Mesothelial cell of epicardium (in vitro differentiated cells): ENCODE data around the gene LEMD2. TPM values are rescaled to one million over a fixed set of nuclear protein-coding genes. Genes with fewer than 3 reads are reported as not detected.

Source experiments
- DNase-seq, 2 experiments: peaks; one replicate each; pipeline ENCODE4 v3.0.0; 2021; ENCODE audit warnings: low spot score in 2 of 2; ENCODE audit not compliant: unreplicated experiment in 2 of 2
- H3K27ac Mint-ChIP-seq: 2 replicates; pipeline ENCODE4 v1.8.0; 2021; ENCODE audit warnings: mixed read lengths
- H3K27me3 Mint-ChIP-seq: 2 replicates; pipeline ENCODE4 v1.8.0; 2021; ENCODE audit warnings: low read depth, mixed read lengths
- H3K36me3 Mint-ChIP-seq: 2 replicates; pipeline ENCODE4 v1.8.0; 2021; ENCODE audit warnings: mixed read lengths
- H3K4me1 Mint-ChIP-seq: 2 replicates; pipeline ENCODE4 v1.8.0; 2021; ENCODE audit warnings: mixed read lengths
- H3K4me3 Mint-ChIP-seq: 2 replicates; pipeline ENCODE4 v1.8.0; 2021; ENCODE audit warnings: mild to moderate bottlenecking, moderate library complexity, mixed read lengths
- H3K9me3 Mint-ChIP-seq: 2 replicates; pipeline ENCODE4 v1.8.0; 2021; ENCODE audit warnings: mixed read lengths
- total RNA-seq: library from RNA; stranded (reverse); gene quantifications from 3 replicates; pipeline ENCODE4 v1.2.1, GENCODE V29; 2021
- TF ChIP-seq, protein P1 (sequence below): fragments of 200-600 bp; sonication (generic); IDR thresholded peaks from one replicate; pipeline ENCODE4 v1.5.0; 2021; ENCODE audit warnings: antibody characterized with exemption; ENCODE audit not compliant: unreplicated experiment

LEMD2 gene
- total RNA-seq, 1 donor from 2014 or later: 85.3 TPM

DNA sequence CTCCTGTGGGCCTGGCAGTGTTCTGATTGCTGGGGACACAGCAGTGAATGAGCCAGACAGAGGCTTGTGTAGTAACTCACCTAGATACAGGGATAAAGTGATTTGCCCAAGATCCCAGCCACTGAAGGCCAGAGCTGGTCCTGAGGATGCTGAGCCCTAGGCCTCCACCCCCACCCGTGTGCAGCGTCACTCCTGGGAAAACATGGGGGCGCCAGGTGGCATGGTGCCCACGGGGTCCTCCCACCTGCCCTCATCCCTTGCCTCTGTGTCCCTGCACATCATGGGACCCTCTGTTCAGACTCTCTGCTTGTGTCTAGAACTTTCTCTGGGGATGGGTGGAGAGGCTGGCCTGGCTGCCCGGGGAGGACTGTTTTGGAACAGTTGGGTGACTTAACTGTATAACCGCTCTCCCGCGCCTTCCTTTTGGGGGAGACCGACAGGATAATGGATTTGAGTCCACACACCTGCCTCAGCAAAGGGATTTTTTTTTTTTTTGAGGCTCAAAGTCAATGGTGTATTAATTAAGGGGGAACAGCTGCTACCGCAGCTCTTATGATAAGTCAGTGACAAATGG, 19.6 kb downstream of the LEMD2 start:
- Mint-ChIP-seq H3K36me3 (peaks cover 7% of the 10 kb centered on the region), H3K4me1 (peaks cover 36% of the 10 kb centered on the region), H3K9me3 (no peaks in the 10 kb centered on the region), H3K27ac (no peak overlapping the region), H3K27me3 (peaks cover 5% of the 10 kb centered on the region), H3K4me3 (no peak overlapping the region)
- no peak for DNase-seq
- TF ChIP-seq, protein P1, sequence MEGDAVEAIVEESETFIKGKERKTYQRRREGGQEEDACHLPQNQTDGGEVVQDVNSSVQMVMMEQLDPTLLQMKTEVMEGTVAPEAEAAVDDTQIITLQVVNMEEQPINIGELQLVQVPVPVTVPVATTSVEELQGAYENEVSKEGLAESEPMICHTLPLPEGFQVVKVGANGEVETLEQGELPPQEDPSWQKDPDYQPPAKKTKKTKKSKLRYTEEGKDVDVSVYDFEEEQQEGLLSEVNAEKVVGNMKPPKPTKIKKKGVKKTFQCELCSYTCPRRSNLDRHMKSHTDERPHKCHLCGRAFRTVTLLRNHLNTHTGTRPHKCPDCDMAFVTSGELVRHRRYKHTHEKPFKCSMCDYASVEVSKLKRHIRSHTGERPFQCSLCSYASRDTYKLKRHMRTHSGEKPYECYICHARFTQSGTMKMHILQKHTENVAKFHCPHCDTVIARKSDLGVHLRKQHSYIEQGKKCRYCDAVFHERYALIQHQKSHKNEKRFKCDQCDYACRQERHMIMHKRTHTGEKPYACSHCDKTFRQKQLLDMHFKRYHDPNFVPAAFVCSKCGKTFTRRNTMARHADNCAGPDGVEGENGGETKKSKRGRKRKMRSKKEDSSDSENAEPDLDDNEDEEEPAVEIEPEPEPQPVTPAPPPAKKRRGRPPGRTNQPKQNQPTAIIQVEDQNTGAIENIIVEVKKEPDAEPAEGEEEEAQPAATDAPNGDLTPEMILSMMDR: no peak

GRCh38 chr6:33768644-33769120, 20.2 kb downstream of the LEMD2 start:
- TF ChIP-seq, protein P1: peak; percentile 82
- Mint-ChIP-seq H3K9me3 (no peaks in the 10 kb centered on the region), H3K27me3 (peaks cover 5% of the 10 kb centered on the region), H3K36me3 (peaks cover 7% of the 10 kb centered on the region), H3K27ac (no peak overlapping the region), H3K4me1 (peaks cover 36% of the 10 kb centered on the region), H3K4me3 (no peak overlapping the region)
- peak; percentile 51 to 88 for DNase-seq

DNA sequence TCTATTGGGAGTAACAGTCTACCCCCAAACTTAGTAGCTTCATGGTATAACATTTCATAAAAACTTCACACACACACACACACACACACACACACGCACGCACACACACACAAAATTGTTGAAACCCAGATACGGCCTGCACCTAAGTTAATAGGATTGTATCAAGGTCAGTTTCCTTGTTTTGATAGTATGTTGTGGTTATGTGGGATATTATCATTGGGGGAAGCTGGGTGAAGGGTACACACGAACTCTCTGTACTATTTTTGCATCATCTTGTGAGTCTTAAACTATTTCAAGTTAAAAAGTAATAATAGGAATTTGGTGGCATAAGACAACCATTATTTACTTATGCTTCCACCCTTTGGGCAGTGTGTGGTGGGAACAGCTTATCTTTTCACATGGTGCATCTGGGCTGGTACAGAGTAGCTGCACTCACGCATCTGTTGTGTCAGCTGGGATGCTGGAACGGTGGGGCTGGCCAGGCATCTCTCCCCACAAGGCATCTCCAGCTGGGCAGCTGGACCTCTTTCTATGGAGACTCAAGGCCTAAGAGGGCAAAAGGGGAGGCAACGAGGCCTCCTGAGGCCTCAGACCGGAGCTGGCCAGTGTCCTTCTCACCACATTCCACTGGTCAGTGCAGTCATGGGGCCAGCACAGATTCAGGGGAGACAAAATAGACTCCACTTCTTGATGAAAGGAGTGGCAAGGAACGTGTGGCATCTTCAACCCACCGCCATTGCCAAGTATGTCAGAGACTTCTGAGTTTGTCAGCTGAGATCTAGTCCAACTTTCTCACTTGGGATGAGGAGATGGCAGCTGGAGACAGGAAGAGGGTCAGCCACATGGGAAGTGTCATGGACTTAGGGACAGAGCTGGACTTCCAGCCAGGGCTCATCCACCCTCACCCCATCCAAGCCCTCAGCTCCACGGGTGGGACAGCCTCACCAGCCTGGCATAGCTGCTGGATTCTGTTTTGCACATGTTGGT, 21.7 kb downstream of the LEMD2 start:
- no peak for DNase-seq
- Mint-ChIP-seq H3K4me3 (no peak overlapping the region), H3K36me3 (no peaks in the 10 kb centered on the region), H3K9me3 (no peaks in the 10 kb centered on the region), H3K27ac (no peak overlapping the region), H3K4me1 (peaks cover 29% of the 10 kb centered on the region), H3K27me3 (peaks cover 5% of the 10 kb centered on the region)
- TF ChIP-seq, protein P1: no peak

DNA sequence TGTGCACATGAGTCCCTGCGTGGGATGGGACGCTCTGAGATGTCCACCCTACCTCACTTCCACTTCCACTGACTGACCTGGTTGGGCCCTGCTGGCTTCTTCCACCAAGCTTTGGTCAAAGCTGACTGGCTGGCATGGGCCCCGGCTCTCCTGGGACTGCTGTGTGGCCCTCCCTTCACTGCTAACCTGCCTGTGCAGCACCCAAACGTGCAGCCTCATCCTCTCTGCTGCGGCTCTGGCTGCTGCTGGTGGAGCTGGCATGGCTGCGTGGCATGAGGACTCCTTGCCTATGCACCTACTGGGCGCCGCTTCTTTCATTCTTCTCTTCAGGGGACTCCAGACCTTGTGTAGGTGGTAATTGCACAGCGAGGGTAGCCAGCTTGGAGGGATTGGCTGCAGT, 23.6 kb downstream of the LEMD2 start:
- no peak overlapping the region for H3K27ac Mint-ChIP-seq
- H3K27me3 Mint-ChIP-seq: peaks cover 5% of the 10 kb centered on the region
- no peaks in the 10 kb centered on the region for H3K36me3 Mint-ChIP-seq
- TF ChIP-seq, protein P1: no peak
- no peak for DNase-seq
- no peaks in the 10 kb centered on the region for H3K9me3 Mint-ChIP-seq
- H3K4me3 Mint-ChIP-seq: no peak overlapping the region
- H3K4me1 Mint-ChIP-seq: peaks cover 26% of the 10 kb centered on the region

GRCh38 chr6:33764036-33764435, 24.9 kb downstream of the LEMD2 start:
- H3K4me3 Mint-ChIP-seq: no peak overlapping the region
- TF ChIP-seq, protein P1: no peak
- peaks cover 22% of the 10 kb centered on the region for H3K4me1 Mint-ChIP-seq
- H3K27ac Mint-ChIP-seq: no peak overlapping the region
- H3K27me3 Mint-ChIP-seq: peaks cover 5% of the 10 kb centered on the region
- H3K36me3 Mint-ChIP-seq: no peaks in the 10 kb centered on the region
- no peaks in the 10 kb centered on the region for H3K9me3 Mint-ChIP-seq
- no peak for DNase-seq
